ENCODE measurements around the gene ZDHHC4.

DNA sequence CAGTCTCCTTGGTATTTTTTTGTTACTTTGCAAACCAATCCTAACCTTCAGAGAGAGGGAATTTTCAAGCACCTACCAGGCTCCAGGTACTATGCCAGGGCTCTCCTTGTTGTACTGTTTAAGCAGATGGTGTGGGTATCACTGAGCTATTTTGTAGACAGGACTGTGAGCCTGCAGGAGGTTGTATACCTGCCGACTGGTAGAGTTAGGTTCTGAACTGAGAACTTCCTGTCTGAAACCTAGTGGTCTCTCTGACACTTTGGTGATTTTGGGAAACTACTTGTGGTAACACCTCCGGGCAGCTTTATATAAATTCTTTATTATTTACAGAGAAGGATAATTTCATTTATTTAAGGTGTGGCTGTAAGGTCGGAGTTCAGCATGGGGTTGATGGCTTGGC lies 42.7 kb downstream of the ZDHHC4 start:
- TF ChIP-seq, protein P1, sequence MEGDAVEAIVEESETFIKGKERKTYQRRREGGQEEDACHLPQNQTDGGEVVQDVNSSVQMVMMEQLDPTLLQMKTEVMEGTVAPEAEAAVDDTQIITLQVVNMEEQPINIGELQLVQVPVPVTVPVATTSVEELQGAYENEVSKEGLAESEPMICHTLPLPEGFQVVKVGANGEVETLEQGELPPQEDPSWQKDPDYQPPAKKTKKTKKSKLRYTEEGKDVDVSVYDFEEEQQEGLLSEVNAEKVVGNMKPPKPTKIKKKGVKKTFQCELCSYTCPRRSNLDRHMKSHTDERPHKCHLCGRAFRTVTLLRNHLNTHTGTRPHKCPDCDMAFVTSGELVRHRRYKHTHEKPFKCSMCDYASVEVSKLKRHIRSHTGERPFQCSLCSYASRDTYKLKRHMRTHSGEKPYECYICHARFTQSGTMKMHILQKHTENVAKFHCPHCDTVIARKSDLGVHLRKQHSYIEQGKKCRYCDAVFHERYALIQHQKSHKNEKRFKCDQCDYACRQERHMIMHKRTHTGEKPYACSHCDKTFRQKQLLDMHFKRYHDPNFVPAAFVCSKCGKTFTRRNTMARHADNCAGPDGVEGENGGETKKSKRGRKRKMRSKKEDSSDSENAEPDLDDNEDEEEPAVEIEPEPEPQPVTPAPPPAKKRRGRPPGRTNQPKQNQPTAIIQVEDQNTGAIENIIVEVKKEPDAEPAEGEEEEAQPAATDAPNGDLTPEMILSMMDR (IDR thresholded peaks at IDR 0.05) = no peak
- no peak for TF ChIP-seq POLR2A (IDR thresholded peaks at IDR 0.05)
